SU-DHL-6 (cell line): ENCODE results near the gene ALG2.

Experiments
- H2AFZ ChIP-seq: fragments of 200-600 bp; sonication (generic); 2 replicates; pipeline ENCODE4 v1.6.1; 2014; ENCODE audit warnings: low read depth, mild to moderate bottlenecking, moderate library complexity, mixed read lengths, antibody characterized with exemption, low read length; ENCODE audit not compliant: severe bottlenecking
- H3F3A ChIP-seq: fragments of 200-600 bp; shearing (Covaris generic); 2 replicates; pipeline ENCODE4 v1.6.0; 2016; ENCODE audit warnings: antibody characterized with exemption, mild to moderate bottlenecking; ENCODE audit not compliant: insufficient read depth
- H3K27ac ChIP-seq: fragments of 200-600 bp; sonication (generic); 2 replicates; pipeline ENCODE4 v1.5.1; 2016; ENCODE audit warnings: low read depth, mild to moderate bottlenecking, low read length, moderate library complexity, mixed read lengths
- H3K27me3 ChIP-seq: fragments of 200-600 bp; sonication (generic), shearing (Covaris generic); 2 replicates; pipeline ENCODE4 v1.6.0; 2014; ENCODE audit warnings: mild to moderate bottlenecking, low read length
- H3K36me3 ChIP-seq: fragments of 200-600 bp; sonication (generic); 2 replicates; pipeline ENCODE4 v1.6.1; 2014; ENCODE audit warnings: mild to moderate bottlenecking, low read length, mixed read lengths
- H3K4me2 ChIP-seq: fragments of 300-600, 200-600 bp; shearing (Covaris generic), sonication (generic); 2 replicates; pipeline ENCODE4 v1.6.0; 2014; ENCODE audit warnings: low read length, low read depth, mild to moderate bottlenecking; ENCODE audit not compliant: poor library complexity, severe bottlenecking
- H3K4me3 ChIP-seq: fragments of 200-600 bp; sonication (generic); 2 replicates; pipeline ENCODE4 v1.5.1; 2014; ENCODE audit warnings: antibody characterized with exemption, low read length, mild to moderate bottlenecking, mixed read lengths; ENCODE audit not compliant: insufficient read depth, poor library complexity, severe bottlenecking
- H3K79me2 ChIP-seq: fragments of 200-600 bp; sonication (generic); 2 replicates; pipeline ENCODE4 v1.6.1; 2014; ENCODE audit warnings: mild to moderate bottlenecking, low read length, moderate library complexity; ENCODE audit not compliant: insufficient read depth
- H3K9ac ChIP-seq: fragments of 200-600 bp; sonication (generic); 2 replicates; pipeline ENCODE4 v1.7.0; 2014; ENCODE audit warnings: mild to moderate bottlenecking, low read length
- H3K9me2 ChIP-seq: fragments of 200-600 bp; sonication (generic); replicated peaks from 2 replicates; pipeline ENCODE4 v1.6.1; 2014; ENCODE audit warnings: low read length; ENCODE audit not compliant: insufficient read depth
- H3K9me3 ChIP-seq: fragments of 200-600 bp; sonication (generic); 2 replicates; pipeline ENCODE4 v1.6.1; 2014; ENCODE audit warnings: low read length, mixed read lengths; ENCODE audit not compliant: insufficient read depth
- H4K20me1 ChIP-seq: fragments of 200-600 bp; sonication (generic); 2 replicates; pipeline ENCODE4 v1.6.1; 2014; ENCODE audit warnings: low read depth, mild to moderate bottlenecking, antibody characterized with exemption, low read length, moderate library complexity, mixed read lengths
- CTCF ChIP-seq: fragments of 200-600 bp; sonication (generic); IDR thresholded peaks from one replicate; pipeline ENCODE4 v1.5.1; 2017; ENCODE audit warnings: antibody characterized with exemption, mild to moderate bottlenecking, low read length, moderate library complexity; ENCODE audit not compliant: insufficient read depth, poor library complexity, severe bottlenecking
- EZH2phosphoT487 ChIP-seq: fragments of 200-600 bp; sonication (generic), shearing (Covaris generic); conservative IDR thresholded peaks from 2 replicates; pipeline ENCODE4 v1.6.1; 2018; ENCODE audit warnings: mild to moderate bottlenecking, antibody characterized with exemption, low read length, moderate library complexity, mixed read lengths

ALG2 gene

DNA sequence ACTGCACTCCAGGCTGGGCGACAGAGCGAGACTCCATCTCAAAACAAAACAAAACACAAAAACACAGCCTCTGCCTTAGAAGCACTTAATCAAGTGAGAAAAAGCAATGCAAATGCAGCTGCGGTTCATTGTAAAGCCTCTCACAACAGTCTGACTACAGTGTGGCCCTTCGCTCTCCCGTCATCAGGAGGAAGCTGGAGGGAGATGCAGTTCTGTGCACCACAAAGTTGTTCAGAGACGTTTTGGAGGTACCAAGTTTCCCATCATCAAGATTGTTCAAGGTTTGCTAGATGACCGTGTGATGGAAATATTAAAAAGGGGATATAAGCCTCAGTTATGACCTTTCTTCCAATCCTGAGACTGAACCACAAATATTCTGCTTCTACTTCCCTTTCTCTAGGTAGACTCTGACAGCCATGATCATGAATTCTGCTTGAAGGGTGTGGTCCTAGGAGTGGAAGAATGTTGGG, 41.2 kb upstream of the ALG2 start:
- Histone ChIP-seq H3K9ac (peak overlapping the region; percentile 44), H3K27ac (peak overlapping the region; percentile 83), H3F3A (peaks cover 32% of the 10 kb centered on the region), H3K9me2 (no peaks in the 10 kb centered on the region), H3K36me3 (no peaks in the 10 kb centered on the region), H3K27me3 (no peaks in the 10 kb centered on the region), H3K79me2 (no peaks in the 10 kb centered on the region), H3K9me3 (no peaks in the 10 kb centered on the region), H3K4me2 (peak overlapping the region; percentile 52), H2AFZ (no peak overlapping the region), H3K4me3 (peak overlapping the region; percentile 35), H4K20me1 (no peaks in the 10 kb centered on the region)
- no peak for TF ChIP-seq CTCF
- TF ChIP-seq EZH2phosphoT487: no peak

- TF ChIP-seq CTCF (no peak), EZH2phosphoT487 (no peak)
- Histone ChIP-seq H3K9me3 (no peaks in the 10 kb centered on the region), H3K36me3 (no peaks in the 10 kb centered on the region), H3K4me2 (no peak overlapping the region), H3K27ac (peak overlapping the region; percentile 83), H4K20me1 (no peaks in the 10 kb centered on the region), H2AFZ (no peak overlapping the region), H3K79me2 (no peaks in the 10 kb centered on the region), H3K4me3 (no peak overlapping the region), H3K27me3 (no peaks in the 10 kb centered on the region), H3F3A (peaks cover 35% of the 10 kb centered on the region), H3K9ac (no peak overlapping the region), H3K9me2 (no peaks in the 10 kb centered on the region)
These were observed 40.2 kb upstream of the ALG2 start for GRCh38 chr9:99261923-99262322.

DNA sequence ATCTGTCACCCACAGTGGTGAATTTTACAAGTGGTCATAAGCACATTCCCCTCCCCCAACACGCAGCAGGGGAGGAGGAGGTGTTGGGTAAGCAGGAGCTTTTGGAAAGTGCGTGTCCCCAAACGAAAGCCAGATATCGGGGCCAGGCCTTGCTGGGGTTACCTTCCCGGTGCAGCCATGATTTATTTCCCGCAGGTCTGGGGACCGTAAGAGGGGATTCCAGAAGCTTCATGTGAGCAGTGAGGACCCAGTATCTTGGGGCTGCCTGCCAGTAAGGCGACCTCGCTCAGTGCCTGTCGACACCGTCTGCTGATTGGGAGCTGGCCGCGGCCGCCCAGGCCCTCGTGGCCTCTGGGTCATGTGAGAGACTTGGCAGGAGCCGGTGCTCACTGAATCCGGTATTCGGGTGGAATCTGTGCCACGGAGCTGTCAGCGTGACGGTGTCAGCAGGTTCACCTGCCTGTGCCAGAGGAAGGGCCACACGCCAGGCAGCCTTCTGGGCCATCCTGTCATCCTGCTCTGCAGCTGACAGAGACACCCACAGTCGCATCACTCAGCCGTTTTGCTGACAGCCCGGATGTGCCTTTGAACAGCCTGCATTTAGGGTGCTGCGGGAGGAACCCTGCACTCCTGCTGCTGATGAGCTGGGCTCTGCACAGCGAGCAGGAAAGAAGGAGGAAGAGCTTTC, 37.6 kb upstream of the ALG2 start:
- H4K20me1 ChIP-seq: no peaks in the 10 kb centered on the region
- H3K4me2 ChIP-seq: peak overlapping the region; percentile 57
- peak overlapping the region; percentile 48 for H3K9ac ChIP-seq
- H3K9me3 ChIP-seq: no peaks in the 10 kb centered on the region
- peaks cover 46% of the 10 kb centered on the region for H3F3A ChIP-seq
- no peaks in the 10 kb centered on the region for H3K27me3 ChIP-seq
- no peak for TF ChIP-seq CTCF
- TF ChIP-seq EZH2phosphoT487: no peak
- no peaks in the 10 kb centered on the region for H3K36me3 ChIP-seq
- H3K4me3 ChIP-seq: peak overlapping the region; percentile 13
- no peaks in the 10 kb centered on the region for H3K9me2 ChIP-seq
- peak overlapping the region; percentile 96 for H3K27ac ChIP-seq
- no peaks in the 10 kb centered on the region for H3K79me2 ChIP-seq
- peak overlapping the region; percentile 35 for H2AFZ ChIP-seq
